K562 (cell line): Measurements from ENCODE around the gene GPR42. TPM values are rescaled to one million over a fixed set of nuclear protein-coding genes. Genes with fewer than 3 reads are reported as not detected.

Experiments
- ATAC-seq: fragments of 200-7000 bp; cut with Tn5 transposase; 3 replicates; pipeline ENCODE4 v1.9.1; 2020; ENCODE audit warnings: moderate library complexity
- BruUV-seq: library from RNA; stranded (reverse); fragments of 400-500 nt; replicated peaks from 2 replicates; lab custom pipeline; 2021; lab: Mats Ljungman, UMichigan
- CTCF ChIA-PET: fragments of 300-600 bp; formaldehyde crosslinking; extraction: SDS; loops from one replicate; lab custom pipeline; 2021; ENCODE audit warnings: low intra/inter-chr PET ratio; lab: Yijun Ruan, JAX
- POLR2A ChIA-PET: fragments of 300-600, 350-650 bp; sonication (Branson Sonifier 250); formaldehyde crosslinking; extraction: SDS; loops from one replicate; lab custom pipeline; 2021; ENCODE audit warnings: antibody characterized with exemption, inconsistent platforms; lab: Yijun Ruan, JAX
- DNase-seq, 4 experiments: peaks; one replicate each; pipeline versions ENCODE4 v3.0.0 to v3.0.0-alpha.2; 2011 to 2018; ENCODE audit warnings: low spot score in 3 of 4, mixed read lengths in 3 of 4; ENCODE audit errors: extremely low read depth in 1 of 4
- FAIRE-seq: peaks from 2 replicates; lab custom pipeline; 2011; peaks lifted over from hg19 to GRCh38; lab: Jason Lieb, UNC
- H2AFZ ChIP-seq: 2 replicates; pipeline ENCODE4 v1.6.0; 2011; ENCODE audit warnings: low read depth, low read length, control low read depth, inconsistent platforms
- H3K27ac ChIP-seq: fragments of 200-600 bp; 3 replicates; pipeline ENCODE4 v1.8.0; 2011; ENCODE audit warnings: low read depth, mild to moderate bottlenecking, control low read depth, inconsistent platforms, low read length, moderate library complexity, mixed read lengths; ENCODE audit errors: extremely low read depth
- H3K27me3 ChIP-seq, 2 experiments: fragments of 300-600 bp in 1 of 2; 2 replicates in 1 of 2; 3 replicates in 1 of 2; pipeline versions ENCODE4 v1.6.0 to v1.8.0; 2011; ENCODE audit warnings: inconsistent platforms in 2 of 2, low read length in 2 of 2, mild to moderate bottlenecking in 1 of 2, mixed read lengths in 1 of 2, moderate library complexity in 1 of 2; ENCODE audit not compliant: control insufficient read depth in 2 of 2, insufficient read depth in 2 of 2
- H3K36me3 ChIP-seq: fragments of 300-600 bp; 3 replicates; pipeline ENCODE4 v1.8.0; 2011; ENCODE audit warnings: mild to moderate bottlenecking, low read length, inconsistent platforms; ENCODE audit not compliant: control insufficient read depth, insufficient read depth
- H3K4me1 ChIP-seq, 2 experiments: fragments of 200-600 bp in 1 of 2; replicated peaks in 1 of 2; 2 replicates in 1 of 2; 3 replicates in 1 of 2; pipeline versions ENCODE4 v1.5.1 to v1.8.0; 2011; ENCODE audit warnings: inconsistent platforms in 2 of 2, low read length in 2 of 2, mild to moderate bottlenecking in 1 of 2, mixed read lengths in 1 of 2, moderate library complexity in 1 of 2; ENCODE audit not compliant: control insufficient read depth in 2 of 2, insufficient read depth in 2 of 2
- H3K4me2 ChIP-seq: 2 replicates; pipeline ENCODE4 v1.6.1; 2011; ENCODE audit warnings: low read length, control low read depth, inconsistent platforms, mixed read lengths; ENCODE audit not compliant: insufficient read depth
- H3K4me3 ChIP-seq: fragments of 200-600 bp; sonication (generic), shearing (Covaris generic); 2 replicates; pipeline ENCODE4 v1.5.1; 2016; ENCODE audit warnings: control low read depth, inconsistent platforms
- H3K79me2 ChIP-seq: fragments of 200-600 bp; 3 replicates; pipeline ENCODE4 v1.8.0; 2011; ENCODE audit warnings: low read length, inconsistent platforms; ENCODE audit not compliant: control insufficient read depth, insufficient read depth
- H3K9ac ChIP-seq, 2 experiments: 2 replicates each; pipeline versions ENCODE4 v1.6.0 to v1.6.1; 2011; ENCODE audit warnings: low read depth in 2 of 2, low read length in 2 of 2, control low read depth in 1 of 2, inconsistent platforms in 1 of 2, mild to moderate bottlenecking in 1 of 2, mixed read lengths in 1 of 2; ENCODE audit not compliant: insufficient read depth in 1 of 2
- H3K9me1 ChIP-seq: one replicate; pipeline ENCODE4 v1.6.0; 2011; ENCODE audit warnings: inconsistent platforms, mild to moderate bottlenecking, low read length, moderate library complexity; ENCODE audit not compliant: control insufficient read depth, insufficient read depth
- H3K9me3 ChIP-seq: replicated peaks from 2 replicates; pipeline ENCODE4 v1.5.1; 2011; ENCODE audit warnings: low read depth, low read length, inconsistent platforms; ENCODE audit not compliant: control insufficient read depth, insufficient read depth
- H4K20me1 ChIP-seq: replicated peaks from 2 replicates; pipeline ENCODE4 v1.6.1; 2011; ENCODE audit warnings: low read length, inconsistent platforms, mixed read lengths; ENCODE audit not compliant: control insufficient read depth, insufficient read depth
- BMI1 ChIP-seq: fragments of 150-350 bp; IDR thresholded peaks from 2 replicates; pipeline ENCODE4 v1.6.1; 2014; ENCODE audit warnings: low read length
- CBX1 ChIP-seq: sonication (generic); IDR thresholded peaks from 2 replicates; pipeline ENCODE4 v1.6.1; 2016; ENCODE audit warnings: antibody characterized with exemption, low read depth, mild to moderate bottlenecking
- HINFP ChIP-seq: fragments of 450-650 bp; conservative IDR thresholded peaks from 2 replicates; pipeline ENCODE4 v1.6.1; 2016; ENCODE audit warnings: missing genetic modification characterization, low read depth, mild to moderate bottlenecking, control low read depth, missing compliant biosample characterization
- MAFK ChIP-seq: IDR thresholded peaks from 2 replicates; pipeline ENCODE4 v1.6.1; 2011; ENCODE audit warnings: low read length, improper control_type of control experiment
- PHTF2 ChIP-seq: fragments of 250-450 bp; sonication (Bioruptor Pico); IDR thresholded peaks from 2 replicates; pipeline ENCODE4 v1.5.0; 2021; ENCODE audit warnings: mild to moderate bottlenecking
- SAFB2 ChIP-seq: fragments of 200-400 bp; formaldehyde crosslinking; IDR thresholded peaks from 2 replicates; pipeline ENCODE4 v1.6.1; 2018; ENCODE audit warnings: borderline replicate concordance, low read length, low read depth, moderate library complexity; ENCODE audit not compliant: severe bottlenecking
- STAT5A ChIP-seq: IDR thresholded peaks from 2 replicates; pipeline ENCODE4 v1.6.1; 2012; ENCODE audit warnings: low read length, inconsistent platforms, borderline replicate concordance
- ZBTB7A ChIP-seq: IDR thresholded peaks from 2 replicates; pipeline ENCODE4 v1.6.1; 2011; ENCODE audit warnings: low read depth, mild to moderate bottlenecking, low read length, moderate library complexity, borderline replicate concordance; ENCODE audit not compliant: control insufficient read depth
- ZNF212 ChIP-seq: fragments of 450-650 bp; formaldehyde crosslinking; IDR thresholded peaks from 2 replicates; pipeline ENCODE4 v1.4.0; 2020; ENCODE audit warnings: mild to moderate bottlenecking
- ZNF592 ChIP-seq: fragments of 450-650 bp; IDR thresholded peaks from 2 replicates; pipeline ENCODE4 v1.6.1; 2017; ENCODE audit warnings: antibody characterized with exemption, mild to moderate bottlenecking
- ZSCAN32 ChIP-seq: fragments of 450-650 bp; formaldehyde crosslinking; IDR thresholded peaks from 2 replicates; pipeline ENCODE4 v1.4.0; 2020; ENCODE audit warnings: mild to moderate bottlenecking, moderate library complexity
- WGBS: fragments of 100-300 bp; shearing (Covaris generic); methylation state at CpG from one replicate; pipeline ENCODE4 v1.1.6; 2016; ENCODE audit warnings: low coverage, mixed read lengths; ENCODE audit not compliant: insufficient coverage; ENCODE audit errors: missing lambda C conversion rate; 5-methylcytosine and 5-hydroxymethylcytosine counted together
- in situ Hi-C: fragments of 300-500 bp; cut with MboI; formaldehyde crosslinking; loops from 4 replicates; pipeline ENCODE4 v1.15.0; 2018; ENCODE audit warnings: inconsistent platforms, mixed read lengths
- intact Hi-C: fragments of 100-400 bp; cut with micrococcal nuclease; formaldehyde crosslinking; loops from 2 replicates; pipeline ENCODE4 v1.14.2; 2022
- polyA plus RNA-seq, 8 experiments: library from polyadenylated mRNA; depleted of rRNA in 4 of 8; stranded (reverse) in 5 of 8; unstranded in 3 of 8; fragments of >200 nt; fragmentation: Nextera tagmentation in 2 of 8; fragmentation: Illumina TruSeq in 1 of 8; extraction: Ambion mirVana in 2 of 8; extraction: Trizol in 1 of 8; gene quantifications; 2 replicates each; pipeline versions ENCODE4 v1.2.1 to v1.2.3, GENCODE V29; 2011 to 2014; ENCODE audit warnings: inconsistent platforms in 1 of 8, missing spikeins in 1 of 8
- total RNA-seq, 7 experiments: library from RNA; depleted of rRNA in 6 of 7; stranded (reverse); fragments of >200 nt in 6 of 7; fragmentation: Illumina TruSeq in 2 of 7; extraction: Trizol in 2 of 7; gene quantifications; 2 replicates each; pipeline versions ENCODE4 v1.2.1 to v1.2.3, GENCODE V29; 2011 to 2021; ENCODE audit warnings: low replicate concordance in 1 of 7

The GPR42 gene
- total and polyA plus RNA-seq, 9 of the 15 experiments (the other 6 are each of a cell fraction or from before 2014, with no cell fraction given), result not detected

- TF ChIP-seq ZNF592 (no peak), CBX1 (no peak)
Observed at GRCh38 chr19:35363001-35363590, 7.8 kb upstream of the GPR42 start (continued).

- peak in 1 of 4 experiments; percentile 4 for DNase-seq
- Histone ChIP-seq H3K79me2 (no peaks in the 10 kb centered on the region), H3K27me3 (peaks cover 25 to 55% of the 10 kb centered on the region in 2 experiments), H3K9ac (no peak overlapping the region), H3K4me3 (no peak overlapping the region), H3K4me1 (no peaks in the 10 kb centered on the region), H3K9me1 (no peaks in the 10 kb centered on the region), H2AFZ (no peak overlapping the region), H3K9me3 (no peaks in the 10 kb centered on the region), H4K20me1 (no peaks in the 10 kb centered on the region), H3K27ac (no peak overlapping the region), H3K36me3 (no peaks in the 10 kb centered on the region), H3K4me2 (no peak overlapping the region)
- no peak for FAIRE-seq
- ATAC-seq, result no peak
- intact Hi-C loops (no loop called here), in situ Hi-C loops (no loop called here)
- WGBS, result 22% methylated on average over 19 of the region's 19 CpGs
- POLR2A ChIA-PET, result interaction anchor here (0.7 to 1.1 kb wide), 4 partner anchors 11 to 124 kb away, joined by 3 to 4 read pairs (median 3); no protein-coding TSS in a partner anchor
- no TSS peak for BruUV-seq
- CTCF ChIA-PET, result no interaction called here
- no peak for TF ChIP-seq BMI1
- TF ChIP-seq ZSCAN32 (CRISPR knock-in tag), result no peak
- no peak for TF ChIP-seq MAFK
- TF ChIP-seq PHTF2 (CRISPR knock-in tag), result no peak
- no peak for TF ChIP-seq ZNF212 (CRISPR knock-in tag)
- no peak for TF ChIP-seq ZBTB7A
- TF ChIP-seq SAFB2, result no peak
- TF ChIP-seq STAT5A, result no peak
- TF ChIP-seq HINFP (tag), result no peak
Observed at GRCh38 chr19:35363711-35364425, 7.0 kb upstream of the GPR42 start.
